Fibroblast of peridontal ligament (primary cell): ENCODE measurements around the gene SFPQ.
"Not testable (repeated sequence)": the region's sequence is repeated elsewhere in the genome, so short reads cannot be mapped to it uniquely, and the experiment has no call there.

ENCODE experiments used
- DNase-seq: peaks from one replicate; pipeline ENCODE4 v3.0.0-alpha.2; 2010; ENCODE audit errors: extremely low read depth

Gene SFPQ

DNA sequence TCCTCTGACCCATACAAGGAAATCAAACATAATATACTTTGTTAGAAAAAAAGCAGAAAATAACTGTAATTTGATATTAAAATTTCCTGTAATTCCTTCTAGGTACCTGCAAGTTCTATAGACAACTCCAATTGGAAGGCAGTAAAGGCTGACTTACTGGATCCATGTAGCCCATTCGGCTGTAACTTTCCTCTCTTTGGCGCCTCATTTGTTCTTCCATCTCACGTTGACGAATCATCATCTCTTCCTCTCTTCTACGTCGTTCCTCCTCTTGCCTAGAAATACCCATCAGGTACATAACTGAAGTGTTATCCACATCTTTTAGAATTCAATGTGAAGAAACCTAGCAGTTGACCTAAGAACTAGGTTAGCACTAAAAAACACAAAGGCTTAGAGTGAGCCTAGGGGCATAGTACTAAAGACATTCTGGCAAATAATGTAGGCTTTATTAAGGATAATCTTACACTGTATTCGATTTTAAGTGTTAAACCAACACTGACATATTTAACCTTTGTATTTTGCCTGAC, 5.1 kb downstream of the SFPQ start:
- no peak for DNase-seq

DNA sequence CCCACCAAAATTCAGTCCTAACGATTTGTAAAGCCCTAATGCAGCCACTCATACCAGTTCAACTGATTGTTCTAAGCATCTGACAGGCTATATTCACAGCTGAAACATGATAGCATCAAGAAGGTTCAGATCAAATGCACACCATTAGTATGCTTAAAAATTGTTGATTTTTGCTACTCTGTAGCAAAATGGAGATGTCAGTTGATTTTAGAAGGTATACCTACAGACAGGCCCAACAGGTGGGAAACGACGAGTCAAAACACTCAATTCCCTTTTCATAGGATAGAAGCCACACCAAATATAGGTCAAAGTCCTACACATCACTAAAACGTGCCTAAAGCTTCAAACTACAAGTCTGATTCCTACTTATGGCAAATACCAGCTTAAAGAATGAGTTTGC, 6.7 kb downstream of the SFPQ start:
- no peak for DNase-seq

DNA sequence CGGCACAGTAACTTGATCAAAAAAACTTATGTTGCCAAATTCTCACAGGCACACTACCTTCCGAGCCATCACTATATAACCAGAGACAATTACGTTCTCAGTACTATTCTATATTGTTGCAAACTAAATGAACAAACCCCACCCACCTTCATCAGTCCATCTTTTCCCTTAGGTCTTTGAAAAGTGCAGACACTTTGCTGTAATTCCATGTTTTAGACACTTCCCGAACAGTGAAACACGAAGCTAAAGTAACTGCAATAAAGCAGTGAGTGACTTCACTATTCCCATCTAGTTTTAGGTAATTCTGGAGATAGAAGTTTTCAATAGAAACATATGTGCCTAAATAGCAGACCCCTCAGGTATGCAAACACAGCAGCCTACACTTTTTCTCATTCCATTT, 7.7 kb downstream of the SFPQ start:
- DNase-seq, result no peak

DNA sequence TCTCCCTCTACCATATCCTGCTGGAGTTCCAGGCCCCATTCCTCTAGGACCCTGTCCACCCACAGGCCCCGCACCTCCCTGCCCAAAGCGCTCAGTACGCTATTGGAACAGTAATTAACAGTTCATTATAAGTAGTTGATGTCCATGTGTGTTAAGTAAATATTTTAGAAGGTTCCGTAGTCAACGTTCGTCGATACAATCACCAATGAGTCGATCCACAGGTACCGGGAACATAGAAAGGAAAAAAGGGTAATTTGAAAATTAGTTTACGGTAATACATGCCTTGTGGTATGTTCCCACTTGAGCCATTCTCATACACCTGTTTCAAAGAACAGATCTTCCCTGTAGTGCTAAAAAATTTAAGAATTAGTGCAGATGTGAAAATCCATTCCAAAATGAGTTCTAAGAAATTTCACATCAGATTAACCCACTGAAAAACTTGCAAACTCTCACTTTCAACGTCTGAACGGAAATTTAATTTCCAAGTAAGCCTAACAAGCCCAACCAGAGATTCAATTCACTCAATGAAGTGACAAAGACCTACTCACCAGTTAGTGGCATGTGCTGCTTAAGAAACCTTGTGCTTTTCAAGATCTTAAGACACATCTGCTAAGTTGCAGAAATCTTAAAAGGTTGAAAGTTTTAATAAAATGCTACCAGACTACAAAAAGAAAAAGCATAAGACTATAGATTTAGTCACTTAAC, 8.3 kb downstream of the SFPQ start:
- no peak for DNase-seq

DNA sequence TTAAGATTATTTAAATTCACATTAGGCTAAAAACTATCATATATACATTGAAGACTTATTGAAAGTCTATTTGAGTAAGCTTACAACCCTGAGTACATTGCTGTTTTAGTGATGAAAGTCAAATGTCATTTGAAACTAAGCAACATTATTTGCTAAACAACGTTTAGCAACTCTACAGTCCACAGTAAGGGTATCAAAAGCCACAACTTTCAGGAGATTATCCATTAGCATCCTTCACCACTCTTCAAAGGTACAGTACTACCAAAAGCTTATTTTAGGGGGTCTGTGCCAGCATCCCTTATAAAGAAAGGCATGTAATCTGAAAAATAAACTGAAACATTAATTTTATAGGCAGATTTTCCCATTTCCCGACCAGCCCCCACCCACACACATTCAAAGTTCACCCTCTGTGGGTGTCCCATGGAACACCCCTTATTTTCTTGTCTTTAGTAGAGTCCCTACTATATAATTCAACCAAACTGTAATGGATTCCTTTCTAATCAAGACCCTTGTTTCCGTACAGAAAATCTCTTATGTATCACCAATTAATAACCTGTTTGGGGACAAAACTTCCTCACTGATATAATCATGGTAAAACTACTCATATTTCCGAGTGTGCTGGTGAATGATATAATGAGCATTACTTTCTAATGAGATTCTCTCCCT, 11.0 kb downstream of the SFPQ start:
- DNase-seq, result no peak

DNA sequence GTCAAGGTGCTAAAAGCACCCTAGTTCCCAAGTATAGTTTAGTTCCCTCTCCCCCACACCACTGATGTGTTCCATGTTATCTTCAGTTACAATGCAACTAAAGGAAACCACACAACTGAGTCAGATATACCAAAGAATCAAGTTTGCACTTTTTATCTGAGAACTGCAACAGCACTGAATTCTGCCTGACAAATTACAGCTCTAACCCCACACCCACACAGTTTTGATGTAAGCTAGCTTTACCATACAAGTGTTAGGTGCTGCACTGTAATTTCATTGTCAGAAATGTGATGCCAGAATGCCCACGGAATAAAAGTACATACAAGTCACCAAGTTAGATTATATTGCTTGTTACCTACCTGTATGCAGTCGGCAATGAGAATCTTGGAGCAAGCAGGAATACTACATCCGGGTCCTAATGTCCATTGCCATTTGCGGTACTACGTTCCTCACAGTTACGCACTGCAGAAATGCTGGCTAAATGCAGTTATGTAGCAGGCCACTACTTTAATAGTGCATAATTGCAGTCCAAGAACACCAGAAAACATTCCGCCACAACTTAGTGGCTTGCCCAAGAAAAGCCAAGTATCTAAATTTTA, 12.1 kb downstream of the SFPQ start:
- DNase-seq, result no peak

DNA sequence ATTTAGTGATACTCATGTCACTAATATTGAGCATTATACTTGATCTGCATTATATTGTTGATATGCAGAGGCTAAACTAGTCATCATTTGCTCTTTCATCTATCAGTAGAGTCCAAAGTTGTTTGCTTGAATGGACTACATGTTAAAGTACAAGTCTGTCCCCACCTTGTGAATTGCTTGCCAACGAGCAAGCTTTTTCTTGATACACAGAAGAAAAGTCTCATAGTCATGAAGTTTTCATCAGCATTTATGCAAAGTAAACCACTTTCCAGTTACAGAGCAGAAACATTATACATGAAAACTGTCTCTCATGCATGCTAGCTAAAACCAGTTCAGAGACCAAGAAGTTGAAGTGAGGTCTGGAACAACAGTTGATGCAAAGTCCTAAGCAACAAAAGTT, 13.0 kb downstream of the SFPQ start:
- DNase-seq, result no peak

DNA sequence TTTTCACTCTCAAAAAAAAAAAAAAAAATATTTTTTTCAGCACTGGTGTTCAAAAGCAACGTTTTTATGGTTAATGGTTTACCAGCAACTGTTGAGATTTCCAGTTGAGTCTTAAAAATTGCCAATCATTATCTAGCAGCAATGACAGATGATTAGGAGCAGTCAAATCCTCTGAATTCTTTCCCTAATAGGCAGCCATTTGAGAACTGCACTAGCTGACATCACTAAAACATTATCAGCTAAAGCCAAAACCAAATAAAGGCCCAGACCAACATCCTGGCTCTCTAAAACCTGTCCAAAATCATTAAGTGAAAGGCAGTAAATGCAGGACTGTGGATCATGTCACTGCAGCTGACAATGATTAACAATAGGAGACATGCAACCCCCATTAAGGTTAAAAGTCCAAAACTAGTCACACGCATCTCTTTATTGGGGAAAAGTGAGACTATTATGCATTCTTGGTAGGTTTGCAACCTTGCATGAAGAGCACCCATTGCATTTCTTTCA, 14.0 kb downstream of the SFPQ start:
- no peak for DNase-seq

DNA sequence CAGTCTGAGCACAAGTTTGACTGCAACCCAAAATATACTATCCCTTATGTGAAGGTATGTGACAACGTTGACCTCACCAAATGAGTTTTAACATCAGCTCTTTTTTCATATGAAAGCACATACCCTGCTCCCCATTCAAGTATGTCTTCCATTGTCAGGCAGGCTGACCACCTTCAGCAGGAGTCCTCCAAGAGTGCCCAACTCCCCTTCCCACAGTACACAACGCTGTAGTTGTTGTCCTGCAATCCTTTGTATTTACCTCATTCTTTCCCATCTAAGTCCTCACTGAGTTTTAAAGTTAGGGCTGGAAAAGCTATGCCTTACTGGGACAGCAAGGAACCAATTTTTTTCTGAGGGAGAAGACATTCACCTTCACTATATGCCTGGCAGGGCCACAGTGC, 14.7 kb downstream of the SFPQ start:
- DNase-seq, result no peak

DNA sequence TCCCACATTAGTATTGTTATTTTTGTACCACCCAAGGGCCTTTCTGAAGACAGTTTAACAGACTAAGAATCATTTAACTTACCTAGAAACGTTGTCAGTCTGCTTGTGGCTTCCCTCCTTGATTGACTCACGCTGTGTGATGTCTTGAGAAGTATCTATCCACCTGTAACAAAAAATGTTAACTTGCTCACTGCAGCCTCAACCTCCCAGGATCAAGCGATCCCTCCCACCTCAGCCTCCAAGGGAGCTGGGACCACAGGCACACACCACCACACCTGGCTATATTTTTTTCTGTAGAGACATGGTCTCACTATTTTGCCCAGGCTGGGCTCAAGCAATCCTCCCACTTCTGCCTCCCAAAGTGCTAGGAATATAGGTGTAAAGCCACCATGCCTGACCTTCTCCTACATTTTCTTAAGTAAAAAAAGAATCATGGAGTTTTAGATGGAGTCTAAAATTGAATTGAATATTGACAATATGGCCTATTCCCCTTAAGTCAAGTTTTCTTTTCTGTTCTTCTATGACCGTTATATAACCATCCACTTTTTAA, 15.6 kb downstream of the SFPQ start:
- DNase-seq, result no peak

DNA sequence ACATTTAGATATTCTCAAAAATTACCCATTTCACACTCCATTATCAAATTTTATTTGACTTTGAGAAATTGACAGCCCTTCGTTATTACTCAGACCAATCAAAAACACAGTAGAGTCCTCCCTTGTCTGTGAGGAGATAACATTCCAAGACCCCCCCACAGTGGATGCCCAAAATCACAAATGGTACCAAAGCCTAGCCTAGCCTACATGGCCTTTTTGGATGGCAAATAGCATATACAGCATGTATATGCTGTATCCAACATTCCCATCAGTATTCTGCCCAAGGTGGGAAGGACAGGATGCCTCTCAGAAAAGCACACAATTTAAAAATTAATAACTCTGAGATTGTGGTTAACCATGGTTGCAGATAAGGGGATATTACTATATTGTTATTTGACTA, 17.3 kb downstream of the SFPQ start:
- DNase-seq, result no peak

DNA sequence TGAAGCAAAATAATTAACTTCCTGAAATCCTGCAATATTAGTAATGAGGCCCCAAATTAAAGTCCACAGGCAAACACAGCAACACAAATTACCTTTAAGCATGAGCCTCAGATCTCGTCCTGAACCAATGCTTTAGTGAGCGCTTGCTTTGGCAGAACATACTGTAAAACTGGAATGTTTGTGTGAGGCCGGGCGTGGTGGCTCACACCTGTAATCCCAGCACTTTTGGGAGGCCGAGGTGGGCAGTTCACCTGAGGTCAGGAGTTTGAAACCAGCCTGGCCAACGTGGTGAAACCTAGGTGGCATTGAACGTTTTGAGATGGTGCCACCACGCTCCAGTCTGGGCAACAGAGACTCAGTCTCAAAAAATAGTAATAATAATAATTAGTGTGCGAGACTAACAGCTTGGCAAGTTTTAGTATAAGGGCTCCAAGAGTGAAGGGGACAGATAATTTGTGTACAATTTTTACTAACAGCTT, 17.8 kb downstream of the SFPQ start:
- DNase-seq, result no peak

DNA sequence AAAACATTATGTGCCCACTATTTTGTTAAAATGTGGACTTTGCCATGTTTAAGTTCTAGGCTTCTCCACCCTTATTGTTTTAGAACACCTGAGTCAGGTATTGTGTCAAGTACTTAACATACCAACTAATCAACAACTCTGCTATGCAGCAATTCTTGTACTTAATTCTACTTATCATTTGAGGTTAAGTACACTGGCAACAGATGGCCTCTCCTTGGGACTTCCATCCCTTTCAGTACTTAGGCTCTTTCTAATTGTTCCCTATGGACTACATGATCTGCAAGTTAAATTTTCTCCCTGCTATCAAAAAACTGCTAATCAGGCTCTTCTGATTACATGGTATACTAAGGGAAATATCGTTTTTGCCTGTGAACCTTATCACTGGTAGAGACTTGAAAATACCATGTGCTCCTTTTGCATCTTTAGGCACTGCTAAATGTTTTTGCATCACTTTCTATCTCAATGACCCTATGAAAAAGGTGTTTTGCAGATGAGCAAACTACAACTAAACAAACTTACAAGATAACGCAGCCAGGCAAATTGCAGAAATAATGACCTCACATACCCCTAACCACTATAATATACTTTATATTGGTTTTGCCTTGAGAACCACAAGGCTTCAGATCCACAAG, 18.9 kb downstream of the SFPQ start:
- no peak for DNase-seq

DNA sequence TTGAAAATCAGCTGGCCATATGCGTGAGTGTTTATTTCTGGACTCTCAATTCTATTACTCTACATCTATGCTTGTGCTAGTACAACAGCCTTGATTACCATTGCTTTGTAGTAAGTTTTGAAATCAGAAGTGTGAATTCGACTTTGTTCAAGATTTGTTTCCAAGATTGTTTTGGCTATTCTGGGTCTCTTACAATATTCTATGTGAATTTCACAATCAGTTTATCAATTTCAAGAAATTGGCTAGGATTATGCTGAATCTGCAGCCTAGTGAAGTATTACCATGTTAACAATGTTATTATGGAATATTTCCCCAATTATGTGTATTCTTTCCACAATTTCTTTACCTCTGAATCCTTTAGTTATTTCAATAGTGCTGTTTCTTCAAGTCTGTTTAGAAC, 19.5 kb downstream of the SFPQ start:
- DNase-seq, result no peak

DNA sequence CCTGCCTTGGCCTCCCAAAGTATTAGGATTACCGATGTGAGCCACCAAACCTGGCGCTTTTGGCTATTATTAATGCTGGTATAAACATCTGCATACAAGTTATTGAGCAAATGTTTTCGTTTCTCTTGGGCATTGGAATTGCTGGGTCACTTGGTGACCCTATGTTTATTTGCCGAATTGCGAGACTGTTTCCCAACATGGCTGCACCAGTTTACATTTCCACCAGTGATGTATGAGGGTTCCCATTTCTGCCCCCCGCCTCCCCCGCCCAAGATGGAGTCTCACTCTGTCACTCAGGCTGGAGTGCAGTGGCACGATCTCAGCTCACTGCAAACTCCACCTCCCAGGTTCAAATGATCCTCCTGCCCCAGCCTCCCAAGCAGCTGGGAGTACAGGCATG, 20.9 kb downstream of the SFPQ start:
- no peak for DNase-seq

DNA sequence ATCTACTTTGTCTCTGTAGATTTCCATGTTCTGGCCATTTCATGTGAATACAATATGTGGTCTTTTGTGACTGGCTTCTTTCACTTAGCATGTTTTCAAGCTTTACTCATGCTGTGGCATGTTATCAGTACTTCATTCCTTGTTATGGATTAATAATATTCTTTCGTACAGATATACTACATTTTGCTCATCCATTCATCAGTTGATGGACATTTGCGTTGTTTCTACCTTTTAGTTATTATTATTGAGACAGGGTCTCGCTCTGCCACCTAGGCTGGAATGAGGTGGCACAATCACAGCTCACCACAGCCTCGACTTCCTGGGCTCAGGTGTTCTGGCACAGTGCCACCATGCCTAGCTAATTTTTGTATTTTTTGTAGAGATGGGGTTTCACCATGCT, 21.4 kb downstream of the SFPQ start:
- no peak for DNase-seq

DNA sequence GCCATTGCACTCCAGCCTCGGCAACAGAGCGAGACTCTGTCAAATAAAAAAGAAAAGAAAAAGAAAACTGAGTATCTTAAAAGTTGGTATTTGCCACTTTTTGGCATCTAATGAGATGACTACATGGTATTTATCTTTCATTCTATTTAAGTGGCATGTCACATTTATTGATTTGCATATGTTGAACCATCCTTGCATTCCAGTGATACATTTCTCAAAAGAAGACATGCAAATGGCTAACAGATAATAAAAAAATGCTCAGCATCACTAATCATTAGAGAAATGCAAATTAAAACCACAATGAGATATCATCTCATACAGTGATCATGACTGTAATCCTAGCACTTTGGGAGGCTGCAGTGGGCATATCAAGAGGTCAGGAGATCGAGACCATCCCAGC, 28.1 kb downstream of the SFPQ start:
- no peak for DNase-seq

DNA sequence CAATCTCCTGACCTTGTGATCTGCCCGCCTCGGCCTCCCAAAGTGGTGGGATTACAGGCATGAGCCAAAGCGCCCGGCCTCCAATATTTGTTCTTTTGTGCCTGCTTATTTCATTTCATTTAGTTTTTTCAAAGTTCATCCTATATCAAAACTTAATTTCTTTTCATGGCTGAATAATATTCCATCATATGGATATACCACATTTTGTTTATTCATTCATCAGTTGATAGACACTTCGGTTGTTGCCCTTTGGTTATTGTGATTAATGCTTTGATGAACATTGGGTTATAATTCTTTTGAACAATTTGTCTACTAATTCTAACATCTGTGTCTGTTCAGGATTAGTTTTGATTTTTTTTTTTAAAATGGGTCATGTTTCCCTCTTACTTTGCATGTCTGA, 41.7 kb downstream of the SFPQ start:
- DNase-seq, result no peak

DNA sequence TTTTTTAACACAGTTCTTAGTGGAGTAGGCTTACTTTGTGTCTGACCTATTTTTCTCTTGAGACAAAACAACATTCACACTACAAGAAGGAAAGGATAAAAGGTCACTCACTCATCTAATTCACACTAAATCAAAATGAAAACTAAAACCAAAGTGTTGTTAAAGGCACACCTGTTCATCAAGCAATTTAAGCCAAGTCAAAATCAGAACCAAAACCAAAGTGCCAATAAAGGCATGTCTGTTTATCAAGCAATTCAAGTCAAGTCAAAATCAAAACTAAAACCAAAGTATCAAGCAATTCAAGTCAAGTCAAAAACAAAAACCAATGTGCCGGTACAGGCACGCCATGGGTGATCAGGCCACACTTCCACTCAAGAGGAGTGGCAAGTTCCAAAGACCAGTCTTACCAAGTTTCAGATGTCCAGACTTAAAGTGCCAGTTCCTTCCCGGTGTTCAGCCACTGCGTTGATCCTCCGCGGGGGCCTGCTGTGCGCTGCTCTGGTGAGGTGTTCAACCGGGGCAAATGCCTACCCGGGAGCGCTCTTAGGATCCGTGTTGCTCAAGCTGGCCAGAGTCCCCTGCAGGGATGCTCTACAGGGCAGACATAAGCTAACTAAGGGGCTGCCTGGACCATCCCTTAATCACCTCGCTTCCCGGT, 46.9 kb downstream of the SFPQ start:
- DNase-seq, result not testable (repeated sequence)

DNA sequence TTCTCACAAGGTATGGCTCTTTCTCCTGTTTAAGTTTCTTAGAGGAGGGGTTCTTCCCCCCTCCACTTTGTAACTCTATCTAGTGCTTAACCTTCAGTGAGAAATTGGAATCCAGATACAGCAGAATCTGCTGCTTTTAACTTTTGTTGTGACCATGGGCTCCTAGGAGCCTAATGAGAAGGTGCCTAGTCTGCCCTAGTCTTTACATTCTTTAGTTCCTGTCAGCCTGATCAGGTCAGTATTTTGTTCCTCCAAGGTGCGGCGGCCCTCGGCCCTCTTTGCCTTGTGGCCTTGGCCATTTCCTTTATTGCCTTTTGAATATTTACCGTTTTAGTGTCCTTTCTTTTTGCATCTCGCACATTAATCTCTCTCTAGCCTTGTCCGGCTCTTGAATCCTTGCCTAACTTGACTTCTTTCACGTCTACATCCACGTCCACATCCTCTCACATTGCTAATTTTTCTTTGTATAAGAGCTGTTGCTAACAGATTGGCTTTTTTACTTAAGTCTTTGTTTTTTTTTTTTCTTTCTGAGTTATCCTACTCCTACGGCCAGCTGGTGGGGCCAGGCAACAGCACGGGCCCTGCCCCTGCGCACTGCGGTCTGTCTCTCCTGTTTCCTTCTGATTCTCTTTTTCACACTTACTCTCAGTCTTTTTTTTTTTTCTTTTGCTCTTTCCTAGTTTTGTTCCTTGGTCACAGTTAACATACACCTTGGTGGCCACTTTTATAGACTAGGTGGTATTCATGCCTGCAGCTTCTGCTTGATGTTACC, 49.0 kb downstream of the SFPQ start:
- no peak for DNase-seq

DNA sequence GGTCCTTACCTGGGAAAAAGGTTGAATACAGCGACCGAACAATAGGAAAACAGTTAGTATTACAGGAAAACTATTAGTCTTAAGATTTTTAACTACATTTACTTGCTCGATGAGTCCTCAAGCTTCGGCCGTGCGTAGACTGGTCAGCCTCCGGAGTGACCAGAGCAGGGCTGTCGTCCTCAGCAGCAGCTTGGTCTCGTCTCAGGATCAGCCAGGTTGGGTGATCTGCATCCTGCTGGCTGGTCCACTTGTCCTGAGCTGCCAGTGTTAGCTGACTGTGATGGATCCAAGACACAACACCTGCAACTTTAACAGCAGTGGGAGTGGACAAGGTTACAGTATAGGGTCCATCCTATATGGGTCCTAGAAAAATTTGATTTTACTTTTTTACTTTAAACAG, 50.2 kb downstream of the SFPQ start:
- not testable (repeated sequence) for DNase-seq
